ENCODE data around the gene TBCK.

The TBCK gene

DNA sequence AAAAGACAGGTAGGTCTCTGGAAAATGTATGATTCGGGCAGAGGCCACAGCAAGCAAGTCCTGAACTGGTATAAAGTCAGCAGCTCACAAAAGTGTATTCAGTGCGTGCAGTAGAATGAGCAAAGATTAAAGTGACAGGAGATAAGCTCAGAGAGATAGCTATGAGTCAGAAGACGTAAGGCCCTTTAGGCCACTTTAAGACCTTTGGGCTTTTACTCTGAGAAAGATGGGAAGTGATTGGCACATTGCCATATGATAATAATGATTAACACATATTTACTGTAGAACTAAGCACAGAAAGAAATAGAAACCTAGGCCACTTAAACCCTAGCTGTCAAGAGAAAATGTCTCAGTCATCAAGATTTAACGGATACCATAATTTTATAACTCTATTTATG is 51.7 kb downstream of the TBCK start:
- no peaks in the 10 kb centered on the region for H3K27me3 ChIP-seq (ENCODE audit: insufficient read depth, low read length)

DNA sequence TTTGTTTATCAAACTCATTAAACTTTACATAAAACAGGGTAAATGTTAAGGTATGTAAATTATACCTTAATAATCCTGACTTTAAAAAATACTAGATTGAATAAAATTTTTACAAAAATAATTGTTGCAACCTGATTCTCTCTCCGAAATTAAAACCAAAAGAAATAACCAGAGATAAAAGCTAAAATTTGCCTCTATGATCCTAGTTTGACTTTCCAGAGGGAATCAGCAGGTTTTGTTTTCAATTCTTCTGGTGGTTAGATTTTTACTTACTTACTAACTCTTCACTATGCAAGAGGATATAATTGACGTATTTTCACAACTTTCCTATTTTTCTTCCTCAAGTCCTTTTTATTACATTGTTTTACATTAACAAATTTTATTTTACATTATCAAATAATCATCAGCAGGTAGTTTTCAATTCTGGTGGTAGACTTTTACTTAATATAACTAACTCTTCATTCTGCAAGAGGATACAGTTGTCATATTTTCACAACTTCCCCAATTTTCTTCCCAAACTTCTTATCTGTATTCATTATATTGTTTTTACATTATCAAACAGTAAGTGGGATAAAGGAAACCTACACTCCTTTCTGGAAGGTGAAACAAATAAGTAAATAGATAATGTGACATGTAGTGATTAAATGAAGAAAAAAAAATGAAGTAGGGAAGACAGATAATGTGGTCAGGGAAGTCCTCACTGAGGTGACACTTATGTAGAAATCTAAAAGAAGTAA is 52.2 kb downstream of the TBCK start:
- Histone ChIP-seq H3K27me3 (ENCODE audit: insufficient read depth, low read length) (no peaks in the 10 kb centered on the region), H3K4me1 (ENCODE audit: insufficient read depth, low read length) (no peaks in the 10 kb centered on the region), H2AFZ (ENCODE audit: low read depth, low read length) (no peak overlapping the region), H3K4me3 (ENCODE audit: low read length) (no peak overlapping the region), H3K36me3 (ENCODE audit: insufficient read depth, low read length) (no peaks in the 10 kb centered on the region), H3K9me3 (ENCODE audit: low read length) (no peaks in the 10 kb centered on the region)

More for the DNA sequence above, 51.7 kb downstream of the TBCK start:
- Histone ChIP-seq H3K36me3 (ENCODE audit: insufficient read depth, low read length) (no peaks in the 10 kb centered on the region), H3K4me3 (ENCODE audit: low read length) (no peak overlapping the region), H3K4me1 (ENCODE audit: insufficient read depth, low read length) (no peaks in the 10 kb centered on the region), H2AFZ (ENCODE audit: low read depth, low read length) (no peak overlapping the region), H3K9me3 (ENCODE audit: low read length) (no peaks in the 10 kb centered on the region)

DNA sequence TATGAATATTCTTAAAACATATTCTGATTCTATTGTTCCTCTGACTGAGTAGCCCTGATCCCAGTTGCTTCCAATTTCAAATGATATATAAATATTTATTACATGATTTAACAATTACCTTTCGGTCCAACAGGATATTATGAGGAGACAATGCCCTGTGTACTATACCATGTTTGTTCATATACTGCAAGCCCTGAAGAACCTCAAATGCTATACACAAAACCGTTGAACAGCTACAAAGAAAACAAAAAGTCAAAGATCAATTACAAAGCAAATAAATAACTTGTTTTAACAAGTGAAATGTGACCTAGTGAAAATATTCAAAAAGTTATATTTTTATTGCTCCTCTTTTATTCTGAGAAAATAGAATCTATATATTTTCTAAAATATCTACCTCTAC is 54.0 kb downstream of the TBCK start:
- H3K27me3 ChIP-seq (ENCODE audit: insufficient read depth, low read length): no peaks in the 10 kb centered on the region
- no peaks in the 10 kb centered on the region for H3K4me1 ChIP-seq (ENCODE audit: insufficient read depth, low read length)
- no peak overlapping the region for H2AFZ ChIP-seq (ENCODE audit: low read depth, low read length)
- no peak overlapping the region for H3K4me3 ChIP-seq (ENCODE audit: low read length)
- no peaks in the 10 kb centered on the region for H3K9me3 ChIP-seq (ENCODE audit: low read length)
- peaks cover 5% of the 10 kb centered on the region for H3K36me3 ChIP-seq (ENCODE audit: insufficient read depth, low read length)

DNA sequence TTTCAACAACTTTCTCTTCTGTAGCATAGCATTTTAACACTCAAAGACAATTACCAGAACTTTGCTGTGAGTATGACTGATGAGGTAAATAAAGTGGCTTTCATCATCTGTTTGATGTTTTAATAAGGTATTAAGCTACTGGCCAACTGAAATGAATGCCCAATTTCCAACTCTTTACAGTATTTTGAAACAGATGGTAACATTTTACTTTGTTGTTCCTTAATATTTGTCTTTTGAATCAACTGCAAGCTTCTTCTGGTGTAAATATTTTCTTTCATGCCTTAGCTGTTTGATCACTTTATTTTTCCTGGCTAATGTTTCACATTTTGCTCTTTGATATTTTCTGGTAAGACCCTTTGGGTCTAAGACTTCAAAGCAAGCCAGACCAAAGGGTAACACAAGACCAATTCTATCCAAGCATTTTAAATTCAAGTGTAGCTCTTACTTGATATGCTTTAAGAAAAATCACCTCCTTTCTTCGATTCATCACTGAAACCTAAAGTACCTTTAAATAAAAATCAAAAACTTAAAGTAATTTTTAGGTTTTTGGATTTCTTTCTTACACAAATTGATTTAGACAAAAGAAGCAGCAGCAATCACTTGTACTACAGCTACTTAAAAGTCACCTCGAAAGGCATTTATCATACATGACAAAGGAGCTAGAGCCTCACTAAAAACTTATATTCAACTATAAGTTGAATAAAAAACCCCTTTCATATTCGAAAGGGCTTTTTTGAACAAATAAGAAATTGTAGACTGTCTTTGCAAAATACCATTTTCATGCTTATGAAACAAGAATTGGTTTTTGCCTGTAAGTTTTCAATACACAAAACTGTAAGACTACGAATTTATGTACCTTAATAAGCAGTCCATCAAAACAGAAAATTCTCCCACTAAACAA is 57.6 kb downstream of the TBCK start:
- Histone ChIP-seq H3K9me3 (ENCODE audit: low read length) (peaks cover 2% of the 10 kb centered on the region), H3K27me3 (ENCODE audit: insufficient read depth, low read length) (no peaks in the 10 kb centered on the region), H3K4me1 (ENCODE audit: insufficient read depth, low read length) (no peaks in the 10 kb centered on the region), H2AFZ (ENCODE audit: low read depth, low read length) (no peak overlapping the region), H3K4me3 (ENCODE audit: low read length) (no peak overlapping the region), H3K36me3 (ENCODE audit: insufficient read depth, low read length) (peaks cover 26% of the 10 kb centered on the region)

DNA sequence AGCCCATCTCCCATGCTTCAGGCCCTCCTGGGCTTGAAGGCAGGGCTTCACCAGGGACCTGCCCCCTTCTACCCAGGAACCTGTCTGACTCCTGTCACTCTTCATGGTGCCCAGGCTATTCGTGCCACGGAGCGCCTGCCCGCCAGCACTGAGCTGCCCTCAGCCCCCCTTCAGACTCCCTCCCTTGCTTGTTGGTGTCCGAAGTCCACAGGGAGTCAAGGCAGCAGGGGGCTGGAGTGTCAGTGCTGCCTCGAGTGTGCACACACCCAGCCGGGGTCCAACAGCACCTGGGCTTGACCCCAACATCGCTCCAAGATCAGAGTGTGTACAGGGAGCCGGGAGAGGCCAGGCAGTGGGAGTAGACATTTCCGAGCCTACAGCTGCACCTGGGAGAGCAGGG is 59.8 kb downstream of the TBCK start:
- Histone ChIP-seq H3K4me3 (ENCODE audit: low read length) (no peak overlapping the region), H3K36me3 (ENCODE audit: insufficient read depth, low read length) (peaks cover 29% of the 10 kb centered on the region), H2AFZ (ENCODE audit: low read depth, low read length) (no peak overlapping the region), H3K4me1 (ENCODE audit: insufficient read depth, low read length) (no peaks in the 10 kb centered on the region), H3K9me3 (ENCODE audit: low read length) (peaks cover 2% of the 10 kb centered on the region), H3K27me3 (ENCODE audit: insufficient read depth, low read length) (no peaks in the 10 kb centered on the region)

DNA sequence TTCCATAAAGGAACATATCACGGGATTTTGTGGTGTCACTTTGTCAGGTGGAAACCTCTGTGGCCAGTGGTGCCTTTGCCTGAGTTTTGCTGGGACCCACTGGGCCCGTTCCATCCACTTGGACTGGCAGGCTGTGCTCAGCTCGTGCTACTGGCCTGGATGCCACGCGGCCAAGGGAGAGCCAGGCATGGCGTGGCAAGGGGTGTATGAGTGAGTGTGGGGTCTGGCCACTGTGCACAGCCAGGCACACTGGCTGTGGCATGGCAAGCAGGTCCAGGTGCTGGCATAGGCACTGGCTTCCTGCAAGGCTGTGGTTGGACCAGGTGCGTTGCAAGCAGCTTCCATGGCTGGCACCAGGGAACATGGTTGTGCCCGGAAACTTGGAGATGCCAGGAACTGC is 60.8 kb downstream of the TBCK start:
- Histone ChIP-seq H2AFZ (ENCODE audit: low read depth, low read length) (no peak overlapping the region), H3K4me3 (ENCODE audit: low read length) (no peak overlapping the region), H3K36me3 (ENCODE audit: insufficient read depth, low read length) (peaks cover 35% of the 10 kb centered on the region), H3K27me3 (ENCODE audit: insufficient read depth, low read length) (no peaks in the 10 kb centered on the region), H3K9me3 (ENCODE audit: low read length) (peaks cover 2% of the 10 kb centered on the region), H3K4me1 (ENCODE audit: insufficient read depth, low read length) (no peaks in the 10 kb centered on the region)

DNA sequence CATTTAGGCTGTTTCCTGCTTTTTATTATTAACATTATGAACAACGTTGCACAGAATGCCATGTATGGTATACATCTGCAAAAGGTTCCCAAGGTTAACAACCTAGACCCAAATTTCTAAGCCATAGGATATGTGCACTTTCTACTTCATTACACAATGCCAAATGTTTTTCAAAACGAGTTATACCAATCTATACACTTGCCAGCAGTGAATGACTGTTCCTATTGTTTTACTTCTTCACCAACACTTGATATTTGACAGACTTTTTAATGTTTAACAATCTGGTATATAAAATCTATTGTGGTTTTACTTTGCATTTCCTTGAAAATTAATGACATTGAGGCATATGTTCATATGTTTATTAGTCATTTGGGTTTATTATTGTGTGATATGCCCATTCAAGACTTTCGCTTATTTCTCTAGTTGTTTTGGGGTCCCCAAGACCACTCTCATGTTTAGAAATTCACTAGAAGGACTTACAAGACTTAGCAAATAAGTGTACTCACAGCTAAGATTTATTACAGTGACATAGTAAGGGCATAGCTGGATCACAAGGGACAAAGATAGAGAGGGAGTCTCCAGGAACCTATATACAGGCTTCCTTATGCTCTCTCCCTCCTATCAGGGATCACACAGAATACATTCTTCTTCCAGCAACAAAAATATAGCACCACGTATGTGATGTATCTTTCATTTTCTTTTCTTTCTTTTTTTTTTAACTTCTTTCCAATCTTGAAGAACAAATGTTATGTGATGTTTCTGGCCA is 62.5 kb downstream of the TBCK start:
- no peak overlapping the region for H2AFZ ChIP-seq (ENCODE audit: low read depth, low read length)
- H3K36me3 ChIP-seq (ENCODE audit: insufficient read depth, low read length): peaks cover 45% of the 10 kb centered on the region

DNA sequence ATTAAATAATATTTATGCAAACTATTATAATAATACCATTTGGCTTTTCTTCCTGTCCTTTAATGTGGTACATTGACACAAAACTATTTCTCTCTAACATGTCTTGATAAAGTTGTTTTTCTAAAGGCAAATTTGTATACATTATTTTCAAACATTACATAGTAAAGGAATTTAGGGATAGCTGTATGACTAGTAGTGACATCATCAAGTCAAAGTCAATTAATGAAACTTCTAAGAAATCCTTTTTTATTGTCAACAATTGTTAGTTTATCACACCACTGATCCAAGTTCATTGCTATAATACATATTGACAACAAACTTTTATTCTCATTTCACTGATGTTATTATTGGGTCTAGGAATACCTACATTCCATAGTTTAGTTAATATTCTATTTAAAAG is 68.4 kb downstream of the TBCK start:
- Histone ChIP-seq H3K4me3 (ENCODE audit: low read length) (no peak overlapping the region), H3K36me3 (ENCODE audit: insufficient read depth, low read length) (peaks cover 32% of the 10 kb centered on the region), H3K9me3 (ENCODE audit: low read length) (no peaks in the 10 kb centered on the region), H3K27me3 (ENCODE audit: insufficient read depth, low read length) (no peaks in the 10 kb centered on the region), H3K4me1 (ENCODE audit: insufficient read depth, low read length) (no peaks in the 10 kb centered on the region), H2AFZ (ENCODE audit: low read depth, low read length) (no peak overlapping the region)

More for the DNA sequence above, 62.5 kb downstream of the TBCK start:
- Histone ChIP-seq H3K27me3 (ENCODE audit: insufficient read depth, low read length) (no peaks in the 10 kb centered on the region), H3K4me3 (ENCODE audit: low read length) (no peak overlapping the region), H3K4me1 (ENCODE audit: insufficient read depth, low read length) (no peaks in the 10 kb centered on the region), H3K9me3 (ENCODE audit: low read length) (peaks cover 2% of the 10 kb centered on the region)

DNA sequence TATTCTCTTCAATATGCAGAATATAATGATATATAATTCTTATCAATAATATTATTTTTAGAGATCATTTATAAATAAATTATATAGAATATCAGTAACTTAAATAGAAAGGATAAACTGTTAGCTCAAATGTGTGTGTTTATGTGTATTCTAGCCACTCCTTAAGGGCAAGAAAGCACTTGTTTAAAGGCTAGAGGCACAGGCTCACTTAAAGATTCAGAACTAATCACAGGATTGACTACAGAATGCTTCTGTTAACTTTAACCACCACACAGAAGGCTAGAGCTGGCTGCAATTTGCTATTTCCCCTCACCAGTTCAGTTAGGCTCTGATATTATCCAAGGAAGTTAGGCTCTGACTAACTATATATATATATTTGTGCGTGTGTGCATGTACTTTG is 69.6 kb downstream of the TBCK start:
- no peaks in the 10 kb centered on the region for H3K4me1 ChIP-seq (ENCODE audit: insufficient read depth, low read length)
- peaks cover 34% of the 10 kb centered on the region for H3K36me3 ChIP-seq (ENCODE audit: insufficient read depth, low read length)
- H3K27me3 ChIP-seq (ENCODE audit: insufficient read depth, low read length): no peaks in the 10 kb centered on the region
- no peak overlapping the region for H2AFZ ChIP-seq (ENCODE audit: low read depth, low read length)
- no peaks in the 10 kb centered on the region for H3K9me3 ChIP-seq (ENCODE audit: low read length)
- H3K4me3 ChIP-seq (ENCODE audit: low read length): no peak overlapping the region

DNA sequence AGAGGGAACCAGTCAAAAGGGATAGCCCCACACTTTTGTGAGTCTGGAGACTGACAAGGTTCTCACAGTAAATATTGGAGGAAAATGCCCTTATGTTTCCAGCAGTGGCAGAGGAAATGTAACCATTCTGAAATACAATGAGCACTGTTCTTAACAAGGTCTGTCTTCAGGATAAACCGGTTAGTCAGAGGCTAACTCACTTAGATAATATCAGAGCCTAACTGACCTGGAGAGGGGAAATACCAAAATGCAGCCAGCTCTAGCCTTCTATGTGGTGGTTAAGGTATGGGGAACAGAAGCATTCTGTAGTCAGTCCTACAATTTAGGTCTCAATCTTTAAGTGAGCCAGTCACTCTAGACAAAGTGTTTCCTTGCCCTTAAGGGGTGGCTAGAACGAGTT is 70.8 kb downstream of the TBCK start:
- Histone ChIP-seq H3K9me3 (ENCODE audit: low read length) (no peaks in the 10 kb centered on the region), H3K36me3 (ENCODE audit: insufficient read depth, low read length) (peaks cover 27% of the 10 kb centered on the region), H3K4me3 (ENCODE audit: low read length) (no peak overlapping the region), H3K4me1 (ENCODE audit: insufficient read depth, low read length) (no peaks in the 10 kb centered on the region), H3K27me3 (ENCODE audit: insufficient read depth, low read length) (no peaks in the 10 kb centered on the region), H2AFZ (ENCODE audit: low read depth, low read length) (no peak overlapping the region)

DNA sequence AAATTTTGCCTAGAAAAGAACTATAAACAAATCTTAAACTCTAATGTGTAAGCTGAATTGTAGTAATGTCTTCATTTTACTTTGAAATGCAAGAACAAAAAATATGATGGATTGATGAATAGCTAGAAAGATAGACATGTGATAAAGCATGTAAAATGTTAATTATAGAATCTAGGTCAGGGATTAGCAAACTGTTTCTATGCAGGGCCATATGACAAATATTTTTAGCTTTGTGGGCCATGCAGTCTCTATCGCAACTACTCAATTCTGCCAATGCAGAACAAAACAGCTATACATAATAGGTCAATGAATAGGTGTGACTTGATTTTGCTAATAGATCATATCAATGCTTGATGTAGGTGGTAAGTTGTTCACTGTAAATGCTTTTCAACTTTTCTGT is 75.3 kb downstream of the TBCK start:
- no peaks in the 10 kb centered on the region for H3K27me3 ChIP-seq (ENCODE audit: insufficient read depth, low read length)
- H3K36me3 ChIP-seq (ENCODE audit: insufficient read depth, low read length): peaks cover 7% of the 10 kb centered on the region
- H3K4me1 ChIP-seq (ENCODE audit: insufficient read depth, low read length): no peaks in the 10 kb centered on the region
- no peak overlapping the region for H3K4me3 ChIP-seq (ENCODE audit: low read length)
- H3K9me3 ChIP-seq (ENCODE audit: low read length): no peaks in the 10 kb centered on the region
- no peak overlapping the region for H2AFZ ChIP-seq (ENCODE audit: low read depth, low read length)

DNA sequence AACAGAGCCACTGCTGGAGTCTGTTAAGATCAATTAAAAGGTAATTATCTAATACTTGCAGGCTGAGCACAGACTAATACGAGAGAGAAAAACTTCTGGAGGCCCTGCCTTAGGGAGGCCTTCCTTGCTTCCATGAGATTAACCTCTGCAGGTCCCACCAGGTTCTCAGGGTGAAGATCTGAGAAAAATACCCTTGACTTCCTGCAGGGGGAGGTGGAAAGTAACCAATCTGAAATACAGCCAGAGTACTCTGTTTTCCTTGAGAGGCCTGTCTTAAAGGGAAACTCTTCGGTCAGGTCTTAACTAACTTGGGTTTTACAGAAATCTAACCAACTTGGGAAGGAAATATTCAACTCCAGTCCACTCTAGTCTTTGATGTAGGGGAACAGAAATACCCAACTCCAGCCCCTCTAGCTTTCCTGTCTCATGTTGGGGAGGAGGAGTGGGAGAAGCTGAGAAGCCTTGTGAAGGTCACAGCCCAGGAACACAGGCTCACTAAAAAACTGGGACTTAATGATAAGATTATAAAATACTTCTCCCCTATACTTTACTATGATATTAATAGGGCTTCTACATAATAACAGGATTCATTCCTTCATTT is 77.1 kb downstream of the TBCK start:
- Histone ChIP-seq H2AFZ (ENCODE audit: low read depth, low read length) (no peak overlapping the region), H3K9me3 (ENCODE audit: low read length) (no peaks in the 10 kb centered on the region), H3K4me3 (ENCODE audit: low read length) (no peak overlapping the region), H3K36me3 (ENCODE audit: insufficient read depth, low read length) (peaks cover 20% of the 10 kb centered on the region), H3K27me3 (ENCODE audit: insufficient read depth, low read length) (no peaks in the 10 kb centered on the region), H3K4me1 (ENCODE audit: insufficient read depth, low read length) (no peaks in the 10 kb centered on the region)

All from neuron (in vitro differentiated cells).